ENCODE results near the gene SYCN.

GRCh38 chr19:39193803-39194202 lies 10.3 kb downstream of the SYCN start:
- TF ChIP-seq CTCF (IDR thresholded peaks at IDR 0.05), result no peak
- no peak for TF ChIP-seq POLR2A (IDR thresholded peaks at IDR 0.05)
